Esophagus muscularis mucosa (tissue), 3 donors: ENCODE data around the gene TMEM88.

Experiments
- POLR2A ChIP-seq: fragments of 450-650 bp; IDR thresholded peaks from one replicate; pipeline ENCODE4 v1.6.1; 2017; ENCODE audit warnings: antibody characterized with exemption, moderate library complexity, mild to moderate bottlenecking, low read depth
- TF ChIP-seq, protein P1 (sequence below), 3 experiments: fragments of 200-600 bp in 2 of 3; fragments of 450-650 bp in 1 of 3; sonication (generic) in 2 of 3; IDR thresholded peaks; one replicate each; pipeline ENCODE4 v1.5.1; 2017 to 2019; ENCODE audit warnings: antibody characterized with exemption in 3 of 3, mild to moderate bottlenecking in 2 of 3, moderate library complexity in 1 of 3

DNA sequence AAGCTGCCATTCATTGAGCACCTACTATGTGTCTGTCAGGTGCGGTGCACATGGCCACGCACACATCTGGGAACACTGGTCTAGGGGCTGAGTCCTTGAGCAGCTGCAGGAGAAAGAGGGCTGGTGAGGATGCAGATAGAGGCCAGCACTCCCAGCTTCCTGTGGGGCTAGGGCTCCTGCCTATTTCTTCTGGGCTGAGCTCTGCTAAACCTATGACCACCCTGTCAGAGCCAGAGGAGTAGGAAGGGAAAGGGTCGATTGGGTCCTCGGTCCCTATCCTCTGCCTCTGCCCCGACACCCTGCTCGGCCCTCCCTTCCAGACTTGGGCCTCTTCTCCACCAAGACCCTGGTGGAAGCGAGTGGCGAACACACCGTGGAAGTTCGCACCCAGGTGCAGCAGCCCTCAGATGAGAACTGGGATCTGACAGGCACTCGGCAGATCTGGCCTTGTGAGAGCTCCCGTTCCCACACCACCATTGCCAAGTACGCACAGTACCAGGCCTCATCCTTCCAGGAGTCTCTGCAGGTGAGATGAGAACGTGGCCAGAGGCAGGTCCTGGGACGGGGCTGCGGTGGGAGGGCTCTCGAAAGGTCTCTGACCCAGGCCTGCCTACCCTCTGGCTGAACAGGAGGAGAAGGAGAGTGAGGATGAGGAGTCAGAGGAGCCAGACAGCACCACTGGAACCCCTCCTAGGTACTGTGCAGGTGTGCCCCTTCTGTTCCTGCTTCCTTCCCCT lies 4.0 kb upstream of the TMEM88 start:
- TF ChIP-seq POLR2A = no peak
- TF ChIP-seq, protein P1, sequence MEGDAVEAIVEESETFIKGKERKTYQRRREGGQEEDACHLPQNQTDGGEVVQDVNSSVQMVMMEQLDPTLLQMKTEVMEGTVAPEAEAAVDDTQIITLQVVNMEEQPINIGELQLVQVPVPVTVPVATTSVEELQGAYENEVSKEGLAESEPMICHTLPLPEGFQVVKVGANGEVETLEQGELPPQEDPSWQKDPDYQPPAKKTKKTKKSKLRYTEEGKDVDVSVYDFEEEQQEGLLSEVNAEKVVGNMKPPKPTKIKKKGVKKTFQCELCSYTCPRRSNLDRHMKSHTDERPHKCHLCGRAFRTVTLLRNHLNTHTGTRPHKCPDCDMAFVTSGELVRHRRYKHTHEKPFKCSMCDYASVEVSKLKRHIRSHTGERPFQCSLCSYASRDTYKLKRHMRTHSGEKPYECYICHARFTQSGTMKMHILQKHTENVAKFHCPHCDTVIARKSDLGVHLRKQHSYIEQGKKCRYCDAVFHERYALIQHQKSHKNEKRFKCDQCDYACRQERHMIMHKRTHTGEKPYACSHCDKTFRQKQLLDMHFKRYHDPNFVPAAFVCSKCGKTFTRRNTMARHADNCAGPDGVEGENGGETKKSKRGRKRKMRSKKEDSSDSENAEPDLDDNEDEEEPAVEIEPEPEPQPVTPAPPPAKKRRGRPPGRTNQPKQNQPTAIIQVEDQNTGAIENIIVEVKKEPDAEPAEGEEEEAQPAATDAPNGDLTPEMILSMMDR (IDR thresholded peaks at IDR 0.05) = no peak
